ENCODE results near the gene CYP19A1. TPM values are rescaled to one million over a fixed set of nuclear protein-coding genes. Genes with fewer than 3 reads are reported as not detected.

The CYP19A1 gene
- total and polyA plus RNA-seq, 2 of the 8 experiments (the other 6 are each of a cell fraction or from before 2014, with no cell fraction given) = not detected

GRCh38 chr15:51355096-51355495 is 16.7 kb upstream of the CYP19A1 start:
- H3K27me3 ChIP-seq (replicated peaks in 1 of 4; ENCODE audit: control insufficient read depth in 3 of 4, extremely low read depth in 1 of 4, insufficient read depth in 3 of 4, low read length in 3 of 4) = no peaks in the 10 kb centered on the region
- H4K8ac ChIP-seq (ENCODE audit: extremely low read depth, insufficient read depth, low read length) = no peak overlapping the region
- H2BK12ac ChIP-seq (ENCODE audit: low read depth, low read length) = no peak overlapping the region
- no peaks in the 10 kb centered on the region for H3K4me1 ChIP-seq (replicated peaks in 1 of 4; ENCODE audit: control insufficient read depth in 3 of 4, insufficient read depth in 4 of 4, low read length in 3 of 4)
- H2AK5ac ChIP-seq (ENCODE audit: low read depth, low read length) = no peak overlapping the region
- no peak overlapping the region for H2BK120ac ChIP-seq (replicated peaks; ENCODE audit: low read depth, low read length)
- H3K4me3 ChIP-seq (ENCODE audit: extremely low read depth in 1 of 4, insufficient read depth in 2 of 4, low read depth in 3 of 4, low read length in 4 of 4) = no peak overlapping the region
- no peak overlapping the region for H3K4me2 ChIP-seq (ENCODE audit: insufficient read depth in 1 of 2, low read depth in 2 of 2, low read length in 2 of 2)
- no peak overlapping the region for H2BK20ac ChIP-seq (ENCODE audit: low read length)
- H3K9ac ChIP-seq (replicated peaks in 1 of 4; ENCODE audit: extremely low read depth in 1 of 4, low read depth in 3 of 4, low read length in 3 of 4) = no peak overlapping the region
- no peaks in the 10 kb centered on the region for H3K23me2 ChIP-seq (ENCODE audit: low read depth, low read length)
- no peaks in the 10 kb centered on the region for H4K20me1 ChIP-seq (replicated peaks in 1 of 2; ENCODE audit: control insufficient read depth in 1 of 2, insufficient read depth in 2 of 2, low read length in 2 of 2)
- no peak overlapping the region for H2BK15ac ChIP-seq (ENCODE audit: low read length)
- no peaks in the 10 kb centered on the region for H3K79me2 ChIP-seq (ENCODE audit: control insufficient read depth in 1 of 2, insufficient read depth in 2 of 2, low read length in 2 of 2)
- H3K56ac ChIP-seq (replicated peaks; ENCODE audit: insufficient read length, low read depth, low read length) = no peak overlapping the region
- H3K18ac ChIP-seq (ENCODE audit: extremely low read depth, low read length) = no peak overlapping the region
- H3K4ac ChIP-seq (replicated peaks; ENCODE audit: insufficient read length, low read depth, low read length) = no peak overlapping the region
- H4K91ac ChIP-seq (replicated peaks; ENCODE audit: insufficient read length, low read length) = no peak overlapping the region
- 86% methylated on average over 1 of the region's 1 CpG; no CpG with 5 or more reads in 1 of the 2 experiments for WGBS, 2 experiments (ENCODE audit: extremely low coverage in 1 of 2, insufficient coverage in 1 of 2, insufficient read length in 1 of 2, insufficient replicate concordance in 2 of 2, low coverage in 1 of 2, low lambda C conversion rate in 2 of 2, missing lambda C conversion rate in 1 of 2)
- FAIRE-seq = no peak
- no peaks in the 10 kb centered on the region for H3K36me3 ChIP-seq (ENCODE audit: control insufficient read depth in 2 of 4, insufficient read depth in 4 of 4, low read length in 3 of 4)
- H2AFZ ChIP-seq (ENCODE audit: low read length) = no peak overlapping the region
- H3K14ac ChIP-seq (ENCODE audit: insufficient read length) = no peak overlapping the region
- H4K5ac ChIP-seq (ENCODE audit: insufficient read length, low read depth, low read length) = no peak overlapping the region
- no peak overlapping the region for H2BK5ac ChIP-seq (ENCODE audit: low read depth, low read length)
- H3K23ac ChIP-seq (ENCODE audit: insufficient read length) = no peak overlapping the region
- no peaks in the 10 kb centered on the region for H3K9me3 ChIP-seq (ENCODE audit: insufficient read depth in 2 of 2, low read depth in 1 of 2, low read length in 1 of 2)
- no peak overlapping the region for H3K27ac ChIP-seq (ENCODE audit: low read depth, low read length)
- CTCF ChIA-PET (ENCODE audit: partially characterized antibody) = no interaction called here
- POLR2A ChIA-PET (ENCODE audit: partially characterized antibody) = no interaction called here
- H3K79me1 ChIP-seq (ENCODE audit: low read depth, low read length) = no peaks in the 10 kb centered on the region
- DNase-seq (ENCODE audit: low read depth in 1 of 2, low spot score in 2 of 2) = no peak
- no peak for TF ChIP-seq BACH1 (IDR thresholded peaks at IDR 0.05; ENCODE audit: low read length)
- TF ChIP-seq POLR2AphosphoS5 (IDR thresholded peaks at IDR 0.05; ENCODE audit: low read depth, low read length) = no peak
- TF ChIP-seq FOSL1 (IDR thresholded peaks at IDR 0.05; ENCODE audit: insufficient read depth, low read depth, low read length) = no peak
- no peak for TF ChIP-seq RBBP5 (IDR thresholded peaks at IDR 0.05; ENCODE audit: borderline replicate concordance, low read depth, low read length)
- TF ChIP-seq JUN (IDR thresholded peaks at IDR 0.05; ENCODE audit: low read depth, low read length) = no peak
- TF ChIP-seq CHD1 (IDR thresholded peaks at IDR 0.05; ENCODE audit: low read depth, low read length) = no peak
- TF ChIP-seq CTCF (IDR thresholded peaks at IDR 0.05; ENCODE audit: control extremely low read depth in 1 of 3, insufficient read depth in 1 of 3, low read depth in 1 of 3, low read length in 3 of 3) = no peak
- TF ChIP-seq SP1 (IDR thresholded peaks at IDR 0.05; ENCODE audit: low read depth, low read length) = no peak
- TF ChIP-seq POLR2A (IDR thresholded peaks at IDR 0.05; ENCODE audit: control extremely low read depth in 1 of 2, low read depth in 2 of 2, low read length in 2 of 2) = no peak
- TF ChIP-seq BRCA1 (IDR thresholded peaks at IDR 0.05; ENCODE audit: low read depth, low read length) = no peak
- no peak for TF ChIP-seq KDM4A (IDR thresholded peaks at IDR 0.05; ENCODE audit: low read depth, low read length, severe bottlenecking)
- TF ChIP-seq, protein P1, sequence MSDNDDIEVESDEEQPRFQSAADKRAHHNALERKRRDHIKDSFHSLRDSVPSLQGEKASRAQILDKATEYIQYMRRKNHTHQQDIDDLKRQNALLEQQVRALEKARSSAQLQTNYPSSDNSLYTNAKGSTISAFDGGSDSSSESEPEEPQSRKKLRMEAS (IDR thresholded peaks at IDR 0.05) = no peak
- TF ChIP-seq POU5F1 (IDR thresholded peaks at IDR 0.05; ENCODE audit: low read depth, low read length) = no peak
- no peak for TF ChIP-seq SP2 (IDR thresholded peaks at IDR 0.05; ENCODE audit: low read length)
